Heart left ventricle (tissue), 16 donors: ENCODE measurements around the gene THUMPD2. TPM values are rescaled to one million over a fixed set of nuclear protein-coding genes. Genes with fewer than 3 reads are reported as not detected.
A peak's percentile ranks its signal among the peaks of the same experiment; 100 is the strongest.

Experiments
- ATAC-seq, 4 donors: fragments of 200-7000 bp; cut with Tn5 transposase; one replicate each; pipeline ENCODE4 v1.9.1; 2020 to 2022; ENCODE audit warnings: moderate library complexity in 4 of 4, mild to moderate bottlenecking in 3 of 4, moderate number of reproducible peaks in 1 of 4
- DNase-seq, 5 donors: peaks; one replicate each; pipeline ENCODE4 v3.0.0-alpha.2; 2020
- H3K27ac ChIP-seq, 12 donors: fragments of 200-600 bp; sonication (generic) in 4 of 12; one replicate each; pipeline versions ENCODE4 v1.5.0 to v1.8.0; 2016 to 2022; ENCODE audit warnings: mild to moderate bottlenecking in 2 of 12
- H3K27me3 ChIP-seq, 9 donors: fragments of 200-600 bp; sonication (generic) in 2 of 9; one replicate each; pipeline versions ENCODE4 v1.5.1 to v1.8.0; 2016 to 2022; ENCODE audit warnings: mild to moderate bottlenecking in 3 of 9
- H3K36me3 ChIP-seq, 9 donors: fragments of 200-600 bp; sonication (generic) in 2 of 9; one replicate each; pipeline versions ENCODE4 v1.5.0 to v1.8.0; 2018 to 2022; ENCODE audit warnings: mild to moderate bottlenecking in 2 of 9
- H3K4me1 ChIP-seq, 12 donors: fragments of 200-600 bp; sonication (generic) in 4 of 12; one replicate each; pipeline versions ENCODE4 v1.5.0 to v1.8.0; 2016 to 2022; ENCODE audit warnings: mild to moderate bottlenecking in 3 of 12
- H3K4me3 ChIP-seq, 12 donors: fragments of 200-600 bp; sonication (generic) in 4 of 12; one replicate each; pipeline versions ENCODE4 v1.5.0 to v1.8.0; 2017 to 2022; ENCODE audit warnings: mild to moderate bottlenecking in 9 of 12, moderate library complexity in 4 of 12
- H3K9me3 ChIP-seq, 12 donors: fragments of 200-600 bp; sonication (generic) in 4 of 12; one replicate each; pipeline versions ENCODE4 v1.5.0 to v1.8.0; 2016 to 2022; ENCODE audit warnings: mild to moderate bottlenecking in 1 of 12
- POLR2A ChIP-seq, 2 donors: fragments of 450-650 bp; IDR thresholded peaks; one replicate each; pipeline ENCODE4 v1.6.1; 2017; ENCODE audit warnings: antibody characterized with exemption in 2 of 2, mild to moderate bottlenecking in 2 of 2, moderate library complexity in 2 of 2
- WGBS, 4 donors: extraction: QIAGEN DNeasy Blood & Tissue Kit in 2 of 4; methylation state at CpG; one replicate each; pipeline versions ENCODE4 v1.1.5 to v1.1.7; 2013 to 2018; 5-methylcytosine and 5-hydroxymethylcytosine counted together
- intact Hi-C, 10 donors: fragments of 100-400 bp; cut with DNase I; formaldehyde crosslinking; loops; one replicate each; pipeline versions ENCODE4 v1.11.1 to v1.14.2; 2022
- polyA plus RNA-seq, 2 donors: library from polyadenylated mRNA; stranded (reverse); fragments of 200-250 nt; gene quantifications; one replicate each; pipeline ENCODE4 v1.2.3, GENCODE V29; 2013
- total RNA-seq, 9 donors: library from RNA; depleted of rRNA in 2 of 9; stranded (reverse); fragments of >200 nt in 2 of 9; fragmentation: NEBNext Ultra II Directional in 3 of 9; extraction: Animal tissue kit (Norgen Biotek cat#: 25700) in 3 of 9; gene quantifications; one replicate each; pipeline versions ENCODE4 v1.1.0 to v1.2.4, GENCODE V29; 2016 to 2023
- TF ChIP-seq, protein P1 (sequence below), 12 donors: fragments of 200-600 bp; sonication (generic) in 4 of 12; IDR thresholded peaks; one replicate each; pipeline versions ENCODE4 v1.5.0 to v1.8.0; 2018 to 2022; ENCODE audit warnings: antibody characterized with exemption in 12 of 12, mild to moderate bottlenecking in 5 of 12
- donor health status: ischemic (EF 13 %, LVEDD 7.1; RV severe dilation, severe dysfunction).
- donor health status: healthy with polysubstance abuse.
- donor health status: DM: no; HTN: yes; CAD: no.
- donor health status: DM: no; HTN: no; CAD: no.
- donor health status: ischemic (EF 25% LVEDD 6.9; RV normal size, moderate dysfunction).
- donor health status: ischemic (EF 25% LVEDD 5.7; RV mildly dilated, moderate dysfunction).
- donor health status: healthy.
- donor health status: DM: yes; HTN: yes; CAD: no.
- donor health status: ischemic (EF 35%, LVEDD 5.7; RV mildly dilated, moderate dysfunction).
- donor health status: nonischemic (EF 11% LVEDD 7.7; RV severe dilation, severe dysfunction).
- donor health status: DM: yes; HTN: yes; CAD: no.
- donor health status: PGD.
- donor health status: ischemic (EF 29% LVEDD 5.4; RV normal size, mild dysfunction).
- donor health status: nonischemic (EF 23%, LVEDD 6.1; RV moderate dilation, normal function).

THUMPD2 gene
- total and polyA plus RNA-seq, 11 donors = 3.6 to 6.2 (median 5.3) TPM

GRCh38 chr2:39712953-39713352 is 66.1 kb downstream of the THUMPD2 start:
- WGBS, 4 donors = 85 to 89% (median 87%) methylated on average over 5 of the region's 5 CpGs
- no peaks in the 10 kb centered on the region for H3K36me3 ChIP-seq
- H3K9me3 ChIP-seq = no peaks in the 10 kb centered on the region
- no peaks in the 10 kb centered on the region for H3K27me3 ChIP-seq
- no peak overlapping the region for H3K4me3 ChIP-seq
- H3K4me1 ChIP-seq = peaks cover 0 to 5% (median 0%) of the 10 kb centered on the region in 12 donors
- DNase-seq (no peak), ATAC-seq (no peak)
- intact Hi-C loops = no loop called here
- no peak overlapping the region for H3K27ac ChIP-seq
- no peak for TF ChIP-seq POLR2A (IDR thresholded peaks at IDR 0.05)
- TF ChIP-seq, protein P1, sequence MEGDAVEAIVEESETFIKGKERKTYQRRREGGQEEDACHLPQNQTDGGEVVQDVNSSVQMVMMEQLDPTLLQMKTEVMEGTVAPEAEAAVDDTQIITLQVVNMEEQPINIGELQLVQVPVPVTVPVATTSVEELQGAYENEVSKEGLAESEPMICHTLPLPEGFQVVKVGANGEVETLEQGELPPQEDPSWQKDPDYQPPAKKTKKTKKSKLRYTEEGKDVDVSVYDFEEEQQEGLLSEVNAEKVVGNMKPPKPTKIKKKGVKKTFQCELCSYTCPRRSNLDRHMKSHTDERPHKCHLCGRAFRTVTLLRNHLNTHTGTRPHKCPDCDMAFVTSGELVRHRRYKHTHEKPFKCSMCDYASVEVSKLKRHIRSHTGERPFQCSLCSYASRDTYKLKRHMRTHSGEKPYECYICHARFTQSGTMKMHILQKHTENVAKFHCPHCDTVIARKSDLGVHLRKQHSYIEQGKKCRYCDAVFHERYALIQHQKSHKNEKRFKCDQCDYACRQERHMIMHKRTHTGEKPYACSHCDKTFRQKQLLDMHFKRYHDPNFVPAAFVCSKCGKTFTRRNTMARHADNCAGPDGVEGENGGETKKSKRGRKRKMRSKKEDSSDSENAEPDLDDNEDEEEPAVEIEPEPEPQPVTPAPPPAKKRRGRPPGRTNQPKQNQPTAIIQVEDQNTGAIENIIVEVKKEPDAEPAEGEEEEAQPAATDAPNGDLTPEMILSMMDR (IDR thresholded peaks at IDR 0.05) = no peak

- Histone ChIP-seq H3K4me3 (no peak overlapping the region), H3K27ac (no peak overlapping the region), H3K9me3 (no peaks in the 10 kb centered on the region), H3K36me3 (peaks cover 0 to 3% (median 0%) of the 10 kb centered on the region in 9 donors), H3K27me3 (no peaks in the 10 kb centered on the region), H3K4me1 (peaks cover 0 to 5% (median 0%) of the 10 kb centered on the region in 12 donors)
- no peak for TF ChIP-seq POLR2A (IDR thresholded peaks at IDR 0.05)
- TF ChIP-seq, protein P1 (IDR thresholded peaks at IDR 0.05) = no peak
- intact Hi-C loops = no loop called here
- ATAC-seq = no peak
- DNase-seq = no peak
- WGBS, 4 donors = 61 to 73% (median 67%) methylated on average over 3 of the region's 3 CpGs
Measured at GRCh38 chr2:39710807-39711206, 68.3 kb downstream of the THUMPD2 start.

GRCh38 chr2:39708003-39708402 is 71.1 kb downstream of the THUMPD2 start:
- ATAC-seq = no peak
- intact Hi-C loops = no loop called here

DNA sequence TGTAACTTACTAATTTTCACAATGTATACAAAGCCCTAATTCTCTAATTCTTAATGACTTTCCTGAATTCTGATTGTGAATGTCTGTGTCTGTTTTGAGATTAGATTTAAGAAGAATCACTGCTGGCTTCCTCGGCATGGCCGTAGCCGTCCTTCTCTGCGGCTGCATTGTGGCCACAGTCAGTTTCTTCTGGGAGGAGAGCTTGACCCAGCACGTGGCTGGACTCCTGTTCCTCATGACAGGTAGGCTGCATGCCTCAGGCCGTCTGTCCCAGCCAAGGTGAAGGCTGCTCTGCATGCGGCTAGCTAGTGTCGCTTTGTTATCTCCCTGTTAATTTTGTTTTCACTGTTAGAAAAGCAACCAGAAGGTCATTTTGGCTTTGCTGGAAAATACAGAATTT is 72.1 kb downstream of the THUMPD2 start:
- TF ChIP-seq POLR2A (IDR thresholded peaks at IDR 0.05) = no peak
- TF ChIP-seq, protein P1 (IDR thresholded peaks at IDR 0.05) = no peak
- Histone ChIP-seq H3K4me3 (no peak overlapping the region), H3K4me1 (no peaks in the 10 kb centered on the region), H3K9me3 (peaks cover 0 to 12% (median 4%) of the 10 kb centered on the region in 12 donors), H3K36me3 (peaks cover 0 to 3% (median 0%) of the 10 kb centered on the region in 9 donors), H3K27me3 (no peaks in the 10 kb centered on the region), H3K27ac (no peak overlapping the region)
- peak in 1 of 5 donors; percentile 31 for DNase-seq
- intact Hi-C loops = no loop called here
- 96 to 99% (median 96%) methylated on average over 8 of the region's 8 CpGs for WGBS, 4 donors
- no peak for ATAC-seq

More at GRCh38 chr2:39708003-39708402, 71.1 kb downstream of the THUMPD2 start:
- peaks cover 0 to 3% (median 0%) of the 10 kb centered on the region in 9 donors for H3K36me3 ChIP-seq
- no peak overlapping the region for H3K27ac ChIP-seq
- TF ChIP-seq POLR2A (IDR thresholded peaks at IDR 0.05) = no peak
- TF ChIP-seq, protein P1 (IDR thresholded peaks at IDR 0.05) = no peak
- peaks cover 0 to 1% (median 0%) of the 10 kb centered on the region in 12 donors for H3K9me3 ChIP-seq
- WGBS, 4 donors = 97 to 99% (median 98%) methylated on average over 9 of the region's 9 CpGs
- no peak overlapping the region for H3K4me3 ChIP-seq
- no peaks in the 10 kb centered on the region for H3K4me1 ChIP-seq
- H3K27me3 ChIP-seq = no peaks in the 10 kb centered on the region
- DNase-seq = no peak
